Stimulated activated CD4-positive, alpha-beta T cell treated with anti-CD3 and anti-CD28 coated beads, Interleukin-4, amount 100 ng/mL, for 24 hours (primary cell): ENCODE measurements around the gene PLEKHG4B.
"Not testable (repeated sequence)": the region's sequence is repeated elsewhere in the genome, so short reads cannot be mapped to it uniquely, and the experiment has no call there.

ENCODE experiments used
- DNase-seq: peaks from one replicate; pipeline ENCODE4 v3.0.0-alpha.2; 2020

Gene PLEKHG4B

GRCh38 chr5:91556-92263 is at the start of gene PLEKHG4B:
Gene PLEKHG4B (plus strand): TSS chr5:92168. CDS start chr5:92232, 64 bp downstream.
- no peak for DNase-seq

GRCh38 chr5:42250-42649 is 49.7 kb upstream of the PLEKHG4B start:
- DNase-seq: no peak

GRCh38 chr5:48192-48591 is 43.8 kb upstream of the PLEKHG4B start:
- DNase-seq: no peak

- not testable (repeated sequence) for DNase-seq
Observed at GRCh38 chr5:49530-49929, 42.4 kb upstream of the PLEKHG4B start.

- DNase-seq: no peak
Observed at GRCh38 chr5:49953-50544, 41.9 kb upstream of the PLEKHG4B start.

- no peak for DNase-seq
Observed at GRCh38 chr5:50724-51499, 41.1 kb upstream of the PLEKHG4B start.

- DNase-seq: no peak
Observed at GRCh38 chr5:51500-51823, 40.5 kb upstream of the PLEKHG4B start.

- peak; percentile 11 for DNase-seq
Observed at GRCh38 chr5:53381-54174, 38.4 kb upstream of the PLEKHG4B start.

GRCh38 chr5:54175-54730 is 37.7 kb upstream of the PLEKHG4B start:
- no peak for DNase-seq

- DNase-seq: no peak
Observed at GRCh38 chr5:54876-55569, 36.9 kb upstream of the PLEKHG4B start.

GRCh38 chr5:56561-57290 is 35.2 kb upstream of the PLEKHG4B start:
- DNase-seq: peak; percentile 7

- not testable (repeated sequence) for DNase-seq
Observed at GRCh38 chr5:60250-60649, 31.7 kb upstream of the PLEKHG4B start.

- DNase-seq: no peak
Observed at GRCh38 chr5:70440-70839, 21.5 kb upstream of the PLEKHG4B start.

- not testable (repeated sequence) for DNase-seq
Observed at GRCh38 chr5:72316-73180, 19.4 kb upstream of the PLEKHG4B start.

- not testable (repeated sequence) for DNase-seq
Observed at GRCh38 chr5:73181-73447, 18.9 kb upstream of the PLEKHG4B start.

GRCh38 chr5:73768-74502 is 18.0 kb upstream of the PLEKHG4B start:
- DNase-seq: no peak

GRCh38 chr5:74503-75109 is 17.4 kb upstream of the PLEKHG4B start:
- DNase-seq: no peak

- DNase-seq: no peak
Observed at GRCh38 chr5:75331-76320, 16.3 kb upstream of the PLEKHG4B start.
